Stimulated activated CD8-positive, alpha-beta memory T cell treated with anti-CD3 and anti-CD28 coated beads, Interleukin-12 subunit alpha, Interleukin-12 subunit beta, amount 100 ng/mL, for 4 hours (primary cell): ENCODE measurements around the gene AMMECR1L.
A peak's percentile ranks its signal among the peaks of the same experiment; 100 is the strongest.
"Not testable (repeated sequence)": the region's sequence is repeated elsewhere in the genome, so short reads cannot be mapped to it uniquely, and the experiment has no call there.

Experiments
- DNase-seq: peaks from one replicate; pipeline ENCODE4 v3.0.0-alpha.2; 2020; ENCODE audit warnings: low read depth

The AMMECR1L gene

DNA sequence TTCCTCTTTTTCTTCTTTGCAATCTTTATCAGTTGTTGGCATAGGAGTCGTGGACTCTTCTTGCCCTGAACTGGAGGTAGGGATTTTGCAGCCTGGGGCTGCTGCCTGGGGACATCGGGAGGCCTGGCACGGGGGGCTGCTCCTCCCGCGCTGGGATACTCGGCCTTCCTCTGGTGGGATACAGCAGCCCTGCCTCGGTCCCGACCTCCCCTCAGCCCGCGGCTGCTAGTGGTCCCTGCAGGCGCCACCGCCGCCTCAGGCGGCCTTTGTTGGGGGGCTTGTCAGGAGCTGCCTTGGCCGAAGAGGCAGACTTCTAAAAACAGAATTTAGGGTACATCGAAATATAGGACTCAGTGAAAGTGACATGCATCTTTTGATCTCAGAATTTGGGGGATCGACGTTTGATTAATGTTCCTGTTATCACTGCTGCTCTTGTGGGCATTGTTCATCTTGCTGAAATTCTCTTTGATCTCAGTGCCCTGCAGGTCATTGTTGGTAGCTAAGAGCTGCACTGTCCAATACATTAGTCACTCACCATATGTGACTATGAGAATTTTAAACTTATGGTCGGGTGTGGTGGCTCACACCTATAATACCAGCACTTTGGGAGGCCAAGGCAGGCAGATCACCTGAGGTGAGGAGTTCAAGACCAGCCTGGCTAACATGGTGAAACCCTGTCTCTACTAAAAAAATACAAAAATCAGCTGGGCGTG lies 44.1 kb downstream of the AMMECR1L start:
- DNase-seq: no peak

DNA sequence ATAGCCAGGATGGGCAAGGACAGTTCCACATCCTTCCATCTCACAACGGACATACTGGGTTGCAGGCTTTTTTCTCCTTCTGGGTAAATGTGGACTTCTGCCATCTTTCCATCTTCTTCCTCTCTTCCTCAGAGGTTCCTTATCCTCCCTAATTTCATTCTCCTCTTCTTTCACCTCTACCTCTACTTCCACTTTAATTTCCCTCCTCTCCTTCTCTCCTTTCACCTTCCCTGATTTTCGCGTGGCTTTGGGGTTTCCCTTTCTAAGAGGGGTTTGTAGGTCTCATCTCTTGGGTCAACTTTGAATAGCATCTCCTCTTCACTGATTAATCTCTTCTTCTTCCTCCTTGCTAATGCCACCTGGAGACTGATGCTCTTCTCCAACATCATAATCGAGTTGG lies 44.9 kb downstream of the AMMECR1L start:
- no peak for DNase-seq

DNA sequence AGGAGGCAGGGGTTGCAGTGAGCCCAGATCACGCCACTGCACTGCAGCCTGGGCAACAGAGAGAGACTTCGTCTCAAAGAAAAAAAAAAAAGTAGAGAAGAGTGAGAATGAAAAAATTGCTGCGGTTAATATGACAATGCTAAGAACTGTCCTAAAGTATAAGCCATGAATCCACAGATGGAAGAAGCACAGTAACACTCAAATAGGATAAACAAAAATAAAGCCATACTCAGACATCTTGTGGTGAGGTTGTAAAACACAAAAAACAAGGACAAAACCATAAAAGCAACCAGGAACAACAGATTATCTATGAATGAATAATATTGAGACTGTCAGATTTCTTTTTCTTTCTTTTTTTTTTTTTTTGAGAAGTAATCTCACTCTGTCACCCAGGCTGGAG lies 50.8 kb downstream of the AMMECR1L start:
- no peak for DNase-seq

DNA sequence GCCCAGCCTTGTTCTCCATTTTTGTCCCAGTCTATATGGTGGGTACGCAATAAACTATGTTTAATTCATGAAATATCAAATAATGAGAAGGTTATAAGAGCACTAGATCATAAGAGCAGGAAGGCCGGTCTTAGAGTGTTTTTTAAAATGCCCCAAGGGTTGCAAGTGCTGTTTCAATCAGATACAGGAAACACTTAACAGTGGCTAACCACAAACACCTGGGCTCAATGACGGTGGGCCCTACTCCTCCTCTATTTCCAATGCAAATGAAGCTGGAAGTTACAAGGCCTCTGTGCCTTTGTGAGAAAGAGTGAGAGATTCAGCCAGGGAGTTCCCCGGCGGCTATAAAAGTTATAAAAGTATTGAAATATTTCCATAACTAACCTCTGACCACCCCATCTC lies 55.9 kb downstream of the AMMECR1L start:
- peak; percentile 24 for DNase-seq

DNA sequence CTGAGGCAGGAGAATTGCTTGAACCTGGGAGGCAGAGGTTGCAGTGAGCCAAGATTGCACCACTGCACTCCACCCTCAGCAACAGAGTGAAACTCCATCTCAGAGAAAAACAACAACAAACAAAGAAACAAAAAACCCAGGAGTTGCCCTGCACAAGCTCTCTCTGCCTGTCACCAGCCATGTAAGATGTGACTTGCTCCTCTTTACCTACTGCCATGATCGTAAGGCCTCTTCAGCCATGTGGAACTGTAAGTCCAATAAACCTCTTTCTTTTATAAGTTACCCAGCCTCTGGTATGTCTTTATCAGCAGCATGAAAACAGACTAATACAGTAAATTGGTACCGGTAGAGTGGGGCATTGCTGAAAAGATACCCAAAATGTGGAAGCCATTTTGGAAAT lies 59.0 kb downstream of the AMMECR1L start:
- not testable (repeated sequence) for DNase-seq

DNA sequence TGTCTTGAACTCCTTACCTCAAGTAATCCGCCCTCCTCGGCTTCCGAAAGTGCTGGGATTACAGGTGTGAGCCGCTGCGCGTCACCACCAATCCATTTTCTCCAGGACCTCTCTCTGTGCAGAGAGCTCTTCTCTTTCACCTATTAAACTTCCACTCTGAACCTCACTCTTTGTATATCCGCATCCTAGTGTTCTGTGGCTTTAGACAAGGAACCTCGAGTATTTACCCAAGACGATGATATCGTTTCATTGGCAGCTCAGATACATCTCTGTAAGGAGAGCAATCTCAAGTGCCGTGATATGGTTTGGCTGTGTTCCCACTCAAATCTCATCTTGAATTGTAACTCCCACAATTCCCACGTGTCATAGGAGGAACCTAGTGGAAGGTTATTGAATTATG lies 59.7 kb downstream of the AMMECR1L start:
- no peak for DNase-seq

DNA sequence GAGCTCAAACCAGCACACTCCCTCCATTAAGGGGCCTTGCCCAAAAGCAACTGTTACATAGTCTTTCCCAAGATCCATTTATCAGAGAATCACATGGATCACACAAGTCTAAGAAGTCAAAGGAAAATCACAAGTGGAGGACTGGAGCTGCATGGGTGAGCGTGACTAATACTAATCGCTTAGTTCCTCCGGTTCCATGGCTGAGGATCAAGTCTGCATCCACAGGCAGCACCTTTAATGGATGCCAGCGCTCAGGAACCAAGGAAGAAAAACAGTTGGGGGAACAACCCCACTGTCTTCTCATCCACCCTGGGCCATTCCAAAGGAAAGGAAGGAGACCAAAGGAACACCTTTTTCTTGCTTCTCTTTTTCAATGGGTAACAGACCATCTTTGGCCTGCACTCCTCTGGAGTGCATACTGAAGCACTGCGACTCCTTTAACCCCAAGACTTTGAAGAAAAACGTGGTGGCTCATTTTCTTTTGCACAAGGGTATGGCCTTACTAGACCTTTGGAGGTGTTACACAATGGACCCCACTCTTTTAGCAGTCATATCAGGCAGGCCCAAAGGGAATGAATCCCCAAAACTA lies 65.6 kb downstream of the AMMECR1L start:
- no peak for DNase-seq

DNA sequence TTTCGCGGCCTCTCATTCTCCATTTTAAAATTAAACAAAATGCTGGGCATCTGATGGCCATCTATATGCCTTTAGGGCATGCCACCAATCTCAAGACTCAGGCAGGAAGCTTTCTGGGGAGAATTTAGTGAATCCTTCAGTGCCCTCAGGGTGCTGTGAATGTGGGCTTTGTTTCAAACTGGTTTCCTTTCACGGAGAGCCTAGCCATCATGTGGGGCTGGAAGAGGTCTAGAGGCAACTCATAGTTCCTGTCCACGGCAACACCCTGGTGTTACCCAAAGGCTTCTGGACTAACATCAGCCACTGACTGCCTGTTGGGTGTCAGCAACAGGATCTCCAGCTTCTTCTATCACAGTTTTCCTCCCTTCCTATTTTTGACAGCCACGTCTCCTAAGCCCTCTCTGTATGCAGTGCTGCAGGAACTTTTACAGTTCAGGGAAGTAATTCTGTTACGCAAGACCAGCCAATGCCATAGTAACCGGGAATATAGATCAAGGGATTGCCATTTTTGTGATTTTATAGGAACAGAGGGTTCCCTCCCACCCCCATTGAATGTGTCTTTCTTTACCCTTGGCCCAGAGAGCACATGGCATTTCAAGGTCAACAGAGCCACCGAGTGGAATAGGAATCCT lies 66.8 kb downstream of the AMMECR1L start:
- DNase-seq: no peak

DNA sequence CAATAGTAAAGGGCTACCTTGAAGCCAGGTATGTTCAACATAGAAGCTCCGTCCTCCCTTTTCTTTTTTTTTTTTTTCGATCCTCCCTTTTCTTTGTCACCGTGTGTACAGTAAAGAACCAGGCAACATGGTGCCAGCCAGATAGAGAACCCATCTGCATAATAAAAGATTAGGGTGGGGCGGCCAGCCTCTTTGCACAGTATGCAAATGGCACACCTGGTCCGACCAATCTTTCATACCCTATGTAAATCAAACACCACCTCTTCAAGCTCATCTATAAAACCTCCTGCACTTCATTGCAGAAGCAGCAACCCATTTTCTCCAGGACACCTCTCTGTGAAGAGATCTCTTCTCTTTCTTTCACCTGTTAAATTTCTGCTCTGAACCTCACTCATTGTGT lies 67.5 kb downstream of the AMMECR1L start:
- no peak for DNase-seq

DNA sequence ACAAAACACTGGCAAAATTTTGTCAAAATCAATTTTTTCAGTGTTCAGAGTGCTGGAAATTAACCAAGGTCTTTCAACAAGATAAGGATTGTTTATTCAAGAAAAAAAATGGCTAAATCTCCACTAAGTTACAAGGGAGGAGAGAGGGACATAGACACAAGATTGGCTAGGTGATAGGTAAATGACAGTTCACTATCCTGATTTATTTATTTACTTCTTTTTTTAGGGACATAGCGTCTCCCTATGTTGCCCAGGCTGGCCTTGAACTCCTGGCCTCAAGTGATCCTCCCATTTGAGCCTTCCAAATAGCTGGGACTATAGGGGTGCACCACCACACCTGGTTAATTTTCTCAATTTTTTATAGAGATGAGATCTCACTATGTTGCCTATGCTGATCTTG lies 71.1 kb downstream of the AMMECR1L start:
- DNase-seq: no peak

DNA sequence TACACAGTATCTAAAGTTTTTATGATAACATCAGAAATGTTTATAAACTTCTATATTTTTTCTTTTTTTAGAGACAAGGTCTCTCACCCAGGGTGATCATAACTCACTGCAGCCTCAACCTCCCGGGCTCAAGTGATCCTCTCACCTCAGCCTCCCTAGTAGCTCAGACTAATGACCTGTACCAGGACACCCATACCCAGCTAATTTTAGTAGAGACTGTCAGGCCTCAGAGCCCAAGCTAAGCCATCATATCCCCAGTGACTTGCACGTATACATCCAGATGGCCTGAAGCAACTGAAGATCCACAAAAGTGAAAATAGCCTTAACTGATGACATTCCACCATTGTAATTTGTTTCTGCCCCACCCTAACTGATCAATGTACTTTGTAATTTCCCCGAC lies 73.3 kb downstream of the AMMECR1L start:
- not testable (repeated sequence) for DNase-seq
